Esophagus muscularis mucosa (tissue), 4 donors: Measurements from ENCODE around the gene CDH26. TPM values are rescaled to one million over a fixed set of nuclear protein-coding genes. Genes with fewer than 3 reads are reported as not detected.

Experiments used
- DNase-seq: peaks from one replicate; pipeline ENCODE4 v3.0.0-alpha.2; 2017; ENCODE audit errors: extremely low spot score
- H3K27ac ChIP-seq, 4 donors: fragments of 200-600 bp; sonication (generic); replicated peaks in 1 of 4; 1 replicate in 3 of 4; 2 replicates in 1 of 4; pipeline ENCODE4 v1.5.1; 2016 to 2019; ENCODE audit warnings: mild to moderate bottlenecking in 1 of 4
- H3K27me3 ChIP-seq, 4 donors: fragments of 200-600 bp; sonication (generic); one replicate each; pipeline versions ENCODE4 v1.5.1 to v1.6.0; 2016 to 2019
- H3K36me3 ChIP-seq, 4 donors: fragments of 200-600 bp; sonication (generic); one replicate each; pipeline ENCODE4 v1.5.1; 2016 to 2019
- H3K4me1 ChIP-seq, 4 donors: fragments of 200-600 bp; sonication (generic); one replicate each; pipeline ENCODE4 v1.5.1; 2016 to 2019
- H3K4me3 ChIP-seq, 4 donors: fragments of 200-600 bp; sonication (generic); 1 replicate in 2 of 4; 2 replicates in 2 of 4; pipeline ENCODE4 v1.5.1; 2016 to 2019; ENCODE audit warnings: mild to moderate bottlenecking in 4 of 4, moderate library complexity in 1 of 4
- H3K9me3 ChIP-seq, 4 donors: fragments of 200-600 bp; sonication (generic); 1 replicate in 3 of 4; 2 replicates in 1 of 4; pipeline ENCODE4 v1.5.1; 2016 to 2019
- EP300 ChIP-seq: sonication (generic); formaldehyde crosslinking; IDR thresholded peaks from one replicate; pipeline ENCODE4 v1.6.1; 2017; ENCODE audit warnings: antibody characterized with exemption
- POLR2A ChIP-seq: fragments of 450-650 bp; IDR thresholded peaks from one replicate; pipeline ENCODE4 v1.6.1; 2017; ENCODE audit warnings: antibody characterized with exemption, moderate library complexity, mild to moderate bottlenecking, low read depth
- POLR2AphosphoS5 ChIP-seq, 2 donors: sonication (generic); formaldehyde crosslinking; IDR thresholded peaks; one replicate each; pipeline ENCODE4 v1.6.1; 2017; ENCODE audit warnings: antibody characterized with exemption in 2 of 2
- WGBS: methylation state at CpG from one replicate; pipeline ENCODE4 v1.1.5; 2018; 5-methylcytosine and 5-hydroxymethylcytosine counted together
- intact Hi-C: fragments of 100-400 bp; cut with DNase I; formaldehyde crosslinking; loops from one replicate; pipeline ENCODE4 v1.15.1; 2023
- total RNA-seq, 4 donors: library from RNA; depleted of rRNA; stranded (reverse); fragments of >200 nt; gene quantifications; one replicate each; pipeline versions ENCODE4 v1.1.0 to v1.2.1, GENCODE V29; 2016
- TF ChIP-seq, protein P1 (sequence below), 3 experiments: fragments of 200-600 bp in 2 of 3; fragments of 450-650 bp in 1 of 3; sonication (generic) in 2 of 3; IDR thresholded peaks; one replicate each; pipeline ENCODE4 v1.5.1; 2017 to 2019; ENCODE audit warnings: antibody characterized with exemption in 3 of 3, mild to moderate bottlenecking in 2 of 3, moderate library complexity in 1 of 3

CDH26 gene
- total RNA-seq, 4 donors from 2014 or later: 0.39 to 1.3 (median 0.82) TPM

DNA sequence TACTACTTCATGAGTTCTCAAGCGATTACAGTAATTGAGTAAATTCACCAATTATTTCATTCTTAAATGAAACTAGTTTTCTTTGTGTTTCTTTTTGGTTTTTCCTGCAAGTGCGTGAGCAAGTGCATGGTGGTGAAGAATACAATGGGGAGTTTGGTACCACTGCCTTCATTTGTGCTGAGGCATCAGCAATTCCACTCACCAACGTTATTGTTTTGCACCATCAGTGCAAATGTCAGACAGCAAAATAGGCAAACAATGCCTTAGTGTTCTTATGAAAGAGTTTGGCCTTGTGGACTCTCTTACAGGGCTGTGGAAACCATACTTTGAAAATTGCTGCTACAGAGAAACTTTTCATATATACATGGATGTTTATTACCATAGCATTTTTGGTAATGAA is 8.2 kb downstream of the CDH26 start:
- no peak overlapping the region for H3K4me3 ChIP-seq
- H3K36me3 ChIP-seq: no peaks in the 10 kb centered on the region
- TF ChIP-seq POLR2AphosphoS5 (IDR thresholded peaks at IDR 0.05): no peak
- TF ChIP-seq, protein P1, sequence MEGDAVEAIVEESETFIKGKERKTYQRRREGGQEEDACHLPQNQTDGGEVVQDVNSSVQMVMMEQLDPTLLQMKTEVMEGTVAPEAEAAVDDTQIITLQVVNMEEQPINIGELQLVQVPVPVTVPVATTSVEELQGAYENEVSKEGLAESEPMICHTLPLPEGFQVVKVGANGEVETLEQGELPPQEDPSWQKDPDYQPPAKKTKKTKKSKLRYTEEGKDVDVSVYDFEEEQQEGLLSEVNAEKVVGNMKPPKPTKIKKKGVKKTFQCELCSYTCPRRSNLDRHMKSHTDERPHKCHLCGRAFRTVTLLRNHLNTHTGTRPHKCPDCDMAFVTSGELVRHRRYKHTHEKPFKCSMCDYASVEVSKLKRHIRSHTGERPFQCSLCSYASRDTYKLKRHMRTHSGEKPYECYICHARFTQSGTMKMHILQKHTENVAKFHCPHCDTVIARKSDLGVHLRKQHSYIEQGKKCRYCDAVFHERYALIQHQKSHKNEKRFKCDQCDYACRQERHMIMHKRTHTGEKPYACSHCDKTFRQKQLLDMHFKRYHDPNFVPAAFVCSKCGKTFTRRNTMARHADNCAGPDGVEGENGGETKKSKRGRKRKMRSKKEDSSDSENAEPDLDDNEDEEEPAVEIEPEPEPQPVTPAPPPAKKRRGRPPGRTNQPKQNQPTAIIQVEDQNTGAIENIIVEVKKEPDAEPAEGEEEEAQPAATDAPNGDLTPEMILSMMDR (IDR thresholded peaks at IDR 0.05): no peak
- no peak for TF ChIP-seq POLR2A
- no peak for TF ChIP-seq EP300
- no peak for DNase-seq
- H3K4me1 ChIP-seq: no peaks in the 10 kb centered on the region
- intact Hi-C loops: no loop called here
- 85% methylated on average over 3 of the region's 3 CpGs for WGBS
- H3K9me3 ChIP-seq: no peaks in the 10 kb centered on the region
- H3K27ac ChIP-seq: no peak overlapping the region
- H3K27me3 ChIP-seq: no peaks in the 10 kb centered on the region

DNA sequence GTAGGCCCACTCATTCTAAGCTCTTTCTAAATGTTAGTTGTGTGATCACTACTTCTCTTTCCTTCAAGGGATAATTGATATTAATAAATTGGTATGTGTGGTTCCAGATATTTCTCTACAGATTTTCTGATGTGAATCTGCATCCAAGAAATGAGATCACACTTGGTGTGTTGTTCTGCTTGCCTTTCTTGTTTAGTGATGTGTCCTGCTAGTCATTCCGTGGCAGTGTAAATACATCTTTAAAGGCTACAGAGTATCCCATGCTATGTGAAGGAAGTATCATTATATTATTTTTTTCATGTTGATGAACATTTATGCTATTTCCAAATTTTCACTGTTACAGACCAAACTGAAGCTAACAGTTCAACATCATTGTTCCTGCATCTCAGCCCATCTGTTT is 13.2 kb downstream of the CDH26 start:
- 78% methylated on average over 1 of the region's 1 CpG for WGBS
- Histone ChIP-seq H3K27me3 (no peaks in the 10 kb centered on the region), H3K27ac (no peak overlapping the region), H3K4me1 (peaks cover 0 to 7% (median 6%) of the 10 kb centered on the region in 4 donors), H3K9me3 (no peaks in the 10 kb centered on the region), H3K36me3 (no peaks in the 10 kb centered on the region), H3K4me3 (no peak overlapping the region)
- intact Hi-C loops: no loop called here
- TF ChIP-seq POLR2AphosphoS5 (IDR thresholded peaks at IDR 0.05) (no peak), EP300 (no peak), POLR2A (no peak)
- TF ChIP-seq, protein P1 (IDR thresholded peaks at IDR 0.05): no peak
- DNase-seq: no peak

DNA sequence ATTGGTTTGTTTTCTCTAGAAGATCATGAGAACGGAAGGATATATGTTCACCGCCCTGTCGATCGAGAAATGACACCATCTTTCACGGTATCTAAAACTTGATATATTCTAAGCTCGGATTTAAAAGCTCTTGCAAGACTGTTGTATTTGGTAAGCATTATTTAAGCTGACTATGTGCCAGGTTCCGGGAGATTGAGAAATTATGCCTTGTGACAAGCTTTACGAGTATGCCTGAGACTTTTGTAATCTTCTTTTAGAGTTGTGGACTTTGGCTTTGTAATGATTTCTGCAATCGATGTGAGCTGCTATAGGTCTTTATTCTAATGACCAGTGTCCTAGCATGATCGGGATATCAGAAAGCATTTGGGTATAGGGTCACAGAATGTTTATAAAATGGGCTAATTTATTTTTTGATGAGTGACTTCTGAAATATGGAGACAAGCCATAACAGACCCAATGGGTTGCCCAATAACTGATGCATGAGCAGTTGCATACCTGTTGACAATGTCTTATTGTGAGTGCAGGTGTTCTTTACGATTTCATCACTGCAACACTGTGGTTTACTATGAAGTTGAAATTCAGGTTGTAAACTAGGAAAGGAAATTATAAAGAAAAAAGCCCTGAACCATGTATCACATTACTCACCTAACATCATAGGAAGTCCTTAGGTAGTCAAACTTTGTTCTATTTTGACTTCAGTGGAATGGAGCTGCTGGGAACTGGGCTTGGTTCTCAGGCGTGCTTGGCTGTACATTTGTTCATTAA is 14.0 kb downstream of the CDH26 start:
- no peak overlapping the region for H3K4me3 ChIP-seq
- H3K27ac ChIP-seq: no peak overlapping the region
- intact Hi-C loops: no loop called here
- no peaks in the 10 kb centered on the region for H3K36me3 ChIP-seq
- TF ChIP-seq POLR2AphosphoS5 (IDR thresholded peaks at IDR 0.05): no peak
- no peak for TF ChIP-seq EP300
- TF ChIP-seq POLR2A: no peak
- peak; percentile 10 for DNase-seq
- WGBS: 87% methylated on average over 12 of the region's 12 CpGs
- no peaks in the 10 kb centered on the region for H3K9me3 ChIP-seq
- peaks cover 0 to 12% (median 11%) of the 10 kb centered on the region in 4 donors for H3K4me1 ChIP-seq
- no peaks in the 10 kb centered on the region for H3K27me3 ChIP-seq

DNA sequence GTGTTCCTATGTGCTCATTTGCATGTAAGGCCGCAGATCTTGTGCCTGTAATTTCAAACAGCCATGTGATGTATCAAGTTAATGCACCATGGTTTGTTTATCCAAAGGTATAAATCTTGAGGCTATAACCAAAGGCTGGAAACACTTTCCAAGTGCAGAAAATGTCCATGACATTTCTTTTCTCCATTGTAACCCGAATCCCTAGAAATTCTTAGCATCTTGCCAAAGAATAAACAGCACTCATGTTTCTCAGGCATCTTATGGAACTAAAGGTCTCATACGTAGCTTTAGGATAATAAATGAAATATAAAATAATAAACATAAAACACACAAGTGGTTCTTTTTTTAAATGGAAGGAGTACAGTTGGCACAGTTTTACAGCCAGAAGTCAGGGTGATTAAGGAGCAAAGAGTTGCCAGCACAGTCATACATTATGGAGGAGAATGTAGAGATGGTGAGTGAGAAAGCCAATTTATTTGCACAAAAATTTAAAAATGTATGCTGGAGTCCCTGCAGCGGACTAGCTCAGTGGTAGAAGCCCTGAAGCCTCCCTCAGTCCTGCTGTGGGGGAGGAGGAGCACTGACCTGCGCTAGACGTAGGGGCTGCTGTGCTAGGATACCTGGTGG is 18.0 kb downstream of the CDH26 start:
- 48% methylated on average over 6 of the region's 6 CpGs for WGBS
- Histone ChIP-seq H3K36me3 (no peaks in the 10 kb centered on the region), H3K27ac (no peak overlapping the region), H3K9me3 (no peaks in the 10 kb centered on the region), H3K27me3 (no peaks in the 10 kb centered on the region), H3K4me1 (peaks cover 0 to 12% (median 11%) of the 10 kb centered on the region in 4 donors), H3K4me3 (no peak overlapping the region)
- peak; percentile 24 for DNase-seq
- intact Hi-C loops: no loop called here
- TF ChIP-seq, protein P1 (IDR thresholded peaks at IDR 0.05): no peak
- TF ChIP-seq POLR2A (no peak), EP300 (no peak), POLR2AphosphoS5 (IDR thresholded peaks at IDR 0.05) (no peak)

DNA sequence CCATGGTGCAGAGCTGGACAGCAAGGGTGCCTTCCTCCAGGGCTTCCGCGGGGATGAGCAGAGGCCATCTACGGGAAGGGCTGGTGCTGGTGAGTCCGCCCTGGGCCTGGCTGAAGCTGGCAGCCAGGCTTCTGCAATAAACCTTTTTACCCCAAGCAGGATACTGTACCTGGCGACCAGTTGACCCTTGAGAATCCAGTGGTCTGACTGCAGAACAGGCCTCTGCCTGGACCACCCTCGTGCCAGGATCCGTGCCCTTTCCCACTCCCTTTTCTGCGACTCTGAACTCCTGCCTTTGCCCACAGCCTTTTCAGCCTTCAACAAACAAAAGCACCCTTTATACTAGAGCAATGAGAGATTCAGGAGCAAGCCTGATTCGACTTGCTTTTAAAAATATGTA is 18.9 kb downstream of the CDH26 start:
- H3K4me1 ChIP-seq: peaks cover 0 to 12% (median 11%) of the 10 kb centered on the region in 4 donors
- H3K27me3 ChIP-seq: no peaks in the 10 kb centered on the region
- H3K9me3 ChIP-seq: no peaks in the 10 kb centered on the region
- TF ChIP-seq POLR2A: no peak
- no peak for TF ChIP-seq EP300
- TF ChIP-seq, protein P1 (IDR thresholded peaks at IDR 0.05): no peak
- no peak for TF ChIP-seq POLR2AphosphoS5 (IDR thresholded peaks at IDR 0.05)
- H3K4me3 ChIP-seq: no peak overlapping the region
- intact Hi-C loops: no loop called here
- 95% methylated on average over 9 of the region's 9 CpGs for WGBS
- DNase-seq: no peak
- no peak overlapping the region for H3K27ac ChIP-seq
- H3K36me3 ChIP-seq: no peaks in the 10 kb centered on the region
